Measurements from ENCODE around the gene SMARCD2.
"Not testable (repeated sequence)": the region's sequence is repeated elsewhere in the genome, so short reads cannot be mapped to it uniquely, and the experiment has no call there.

SMARCD2 gene

GRCh38 chr17:63874061-63874626 lies 31.7 kb upstream of the SMARCD2 start:
- not testable (repeated sequence) for H3K27me3 ChIP-seq (ENCODE audit: insufficient read depth, poor library complexity, severe bottlenecking); DNase-seq (ENCODE audit: low read depth in 1 of 2, low spot score in 1 of 2); H3K4me3 ChIP-seq (replicated peaks; ENCODE audit: insufficient read depth, low read length); H3K27ac ChIP-seq (replicated peaks)

GRCh38 chr17:63873577-63873976 lies 31.1 kb upstream of the SMARCD2 start, which contains the start of gene CSH2:
CSH2 (minus strand) TSS chr17:63873677; CDS start chr17:63873614, 63 bp downstream.
- H3K4me3 ChIP-seq (replicated peaks; ENCODE audit: insufficient read depth, low read length); H3K27me3 ChIP-seq (ENCODE audit: insufficient read depth, poor library complexity, severe bottlenecking); H3K27ac ChIP-seq (replicated peaks); DNase-seq (ENCODE audit: low read depth in 1 of 2, low spot score in 1 of 2): not testable (repeated sequence)

- not testable (repeated sequence) for DNase-seq (ENCODE audit: low read depth in 1 of 2, low spot score in 1 of 2); H3K27ac ChIP-seq (replicated peaks); H3K27me3 ChIP-seq (ENCODE audit: insufficient read depth, poor library complexity, severe bottlenecking); H3K4me3 ChIP-seq (replicated peaks; ENCODE audit: insufficient read depth, low read length)
These were observed 29.3 kb upstream of the SMARCD2 start for GRCh38 chr17:63871646-63872365.

GRCh38 chr17:63870292-63870665 lies 27.8 kb upstream of the SMARCD2 start:
- not testable (repeated sequence) for H3K27me3 ChIP-seq (ENCODE audit: insufficient read depth, poor library complexity, severe bottlenecking); H3K4me3 ChIP-seq (replicated peaks; ENCODE audit: insufficient read depth, low read length); H3K27ac ChIP-seq (replicated peaks); DNase-seq (ENCODE audit: low read depth in 1 of 2, low spot score in 1 of 2)

- not testable (repeated sequence) for H3K27me3 ChIP-seq (ENCODE audit: insufficient read depth, poor library complexity, severe bottlenecking); H3K4me3 ChIP-seq (replicated peaks; ENCODE audit: insufficient read depth, low read length); H3K27ac ChIP-seq (replicated peaks); DNase-seq (ENCODE audit: low read depth in 1 of 2, low spot score in 1 of 2)
These were observed 27.2 kb upstream of the SMARCD2 start for GRCh38 chr17:63869491-63870291.

GRCh38 chr17:63866625-63867024 lies 24.1 kb upstream of the SMARCD2 start:
- not testable (repeated sequence) for DNase-seq (ENCODE audit: low read depth in 1 of 2, low spot score in 1 of 2); H3K27ac ChIP-seq (replicated peaks); H3K4me3 ChIP-seq (replicated peaks; ENCODE audit: insufficient read depth, low read length); H3K27me3 ChIP-seq (ENCODE audit: insufficient read depth, poor library complexity, severe bottlenecking)

- no peaks in the 10 kb centered on the region for H3K27me3 ChIP-seq (ENCODE audit: insufficient read depth, poor library complexity, severe bottlenecking)
- no peak for DNase-seq (ENCODE audit: low read depth in 1 of 2, low spot score in 1 of 2)
- no peak for TF ChIP-seq CTCF (IDR thresholded peaks at IDR 0.05; ENCODE audit: insufficient read depth, low read length)
- TF ChIP-seq REST (IDR thresholded peaks at IDR 0.05; ENCODE audit: insufficient replicate concordance, low read depth) = no peak
- no peak for TF ChIP-seq GABPA (IDR thresholded peaks at IDR 0.05; ENCODE audit: low read depth)
- TF ChIP-seq SPI1 (IDR thresholded peaks at IDR 0.05; ENCODE audit: borderline replicate concordance, low read depth) = no peak
- TF ChIP-seq POLR2AphosphoS5 (IDR thresholded peaks at IDR 0.05; ENCODE audit: low read depth) = no peak
- no peak overlapping the region for H3K27ac ChIP-seq (replicated peaks)
- no peak overlapping the region for H3K4me3 ChIP-seq (replicated peaks; ENCODE audit: insufficient read depth, low read length)
These were observed 16.8 kb upstream of the SMARCD2 start for GRCh38 chr17:63859257-63859656.

GRCh38 chr17:63856425-63856824 lies 13.9 kb upstream of the SMARCD2 start:
- H3K27me3 ChIP-seq (ENCODE audit: insufficient read depth, poor library complexity, severe bottlenecking); DNase-seq (ENCODE audit: low read depth in 1 of 2, low spot score in 1 of 2); H3K27ac ChIP-seq (replicated peaks); H3K4me3 ChIP-seq (replicated peaks; ENCODE audit: insufficient read depth, low read length): not testable (repeated sequence)
